ENCODE data around the gene BUD23. TPM values are rescaled to one million over a fixed set of nuclear protein-coding genes. Genes with fewer than 3 reads are reported as not detected.
A peak's percentile ranks its signal among the peaks of the same experiment; 100 is the strongest.

Gene BUD23
- total RNA-seq, 6 donors from 2014 or later: 19.9 to 52.3 (median 48.8) TPM

DNA sequence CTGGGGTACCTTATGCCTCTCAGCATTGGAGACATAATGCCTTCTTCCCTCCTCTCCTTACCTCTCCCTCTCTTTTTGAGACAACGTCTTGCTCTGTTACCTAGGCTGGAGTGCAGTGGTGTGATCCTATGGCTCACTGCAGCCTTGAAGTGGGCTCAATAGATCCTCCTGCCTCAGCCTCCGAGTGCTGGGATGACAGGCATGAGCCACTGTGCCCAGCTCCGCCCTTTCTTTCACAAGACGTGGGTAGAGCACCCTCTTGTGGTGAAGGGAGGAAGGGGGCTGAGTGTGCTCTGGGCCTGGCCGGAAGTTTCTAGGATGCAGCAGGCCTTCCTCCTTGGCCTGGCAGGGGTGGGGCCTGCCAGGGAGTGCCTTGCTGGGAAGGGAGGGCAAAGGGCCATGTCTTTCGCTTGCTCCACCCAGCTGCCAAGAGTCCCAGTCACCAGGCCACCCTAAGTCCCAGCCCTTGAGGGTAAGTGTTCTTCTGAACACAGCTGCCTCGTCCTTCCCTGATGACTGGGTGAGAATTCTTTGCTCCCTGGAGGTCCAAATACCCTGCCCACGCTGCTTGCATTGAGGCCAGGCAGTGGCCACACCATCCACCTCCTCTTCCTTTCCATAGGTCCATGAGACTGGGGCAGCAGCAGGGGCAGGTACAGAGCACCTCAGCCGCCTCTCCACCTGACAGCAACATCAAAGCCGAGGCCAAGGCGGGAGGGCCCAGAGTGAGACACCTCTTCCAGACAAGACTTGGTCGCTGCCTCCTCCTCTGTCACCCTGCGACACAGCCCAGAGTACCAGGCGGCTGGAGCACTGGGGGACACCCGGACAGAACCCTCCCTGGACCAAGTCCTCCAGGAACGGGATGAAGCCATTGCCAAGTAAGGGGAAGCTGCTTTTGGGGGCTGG is 51.5 kb downstream of the BUD23 start:
- Histone ChIP-seq H3K4me1 (peaks cover 19 to 41% (median 24%) of the 10 kb centered on the region in 4 donors), H3K36me3 (peaks cover 0 to 22% (median 16%) of the 10 kb centered on the region in 4 donors), H3K9me3 (no peaks in the 10 kb centered on the region), H3K27me3 (no peaks in the 10 kb centered on the region), H3K27ac (peak overlapping the region; percentile 78 to 88 (median 82)), H3K4me3 (peak overlapping the region in 1 of 4 donors; percentile 8)
- TF ChIP-seq EP300 (IDR thresholded peaks at IDR 0.05) (peak in 2 of 4 donors; percentile 13 to 60), POLR2AphosphoS5 (IDR thresholded peaks at IDR 0.05) (peak; percentile 63 to 90), POLR2A (IDR thresholded peaks at IDR 0.05) (peak in 2 of 4 donors; percentile 18 to 62)
- TF ChIP-seq, protein P1, sequence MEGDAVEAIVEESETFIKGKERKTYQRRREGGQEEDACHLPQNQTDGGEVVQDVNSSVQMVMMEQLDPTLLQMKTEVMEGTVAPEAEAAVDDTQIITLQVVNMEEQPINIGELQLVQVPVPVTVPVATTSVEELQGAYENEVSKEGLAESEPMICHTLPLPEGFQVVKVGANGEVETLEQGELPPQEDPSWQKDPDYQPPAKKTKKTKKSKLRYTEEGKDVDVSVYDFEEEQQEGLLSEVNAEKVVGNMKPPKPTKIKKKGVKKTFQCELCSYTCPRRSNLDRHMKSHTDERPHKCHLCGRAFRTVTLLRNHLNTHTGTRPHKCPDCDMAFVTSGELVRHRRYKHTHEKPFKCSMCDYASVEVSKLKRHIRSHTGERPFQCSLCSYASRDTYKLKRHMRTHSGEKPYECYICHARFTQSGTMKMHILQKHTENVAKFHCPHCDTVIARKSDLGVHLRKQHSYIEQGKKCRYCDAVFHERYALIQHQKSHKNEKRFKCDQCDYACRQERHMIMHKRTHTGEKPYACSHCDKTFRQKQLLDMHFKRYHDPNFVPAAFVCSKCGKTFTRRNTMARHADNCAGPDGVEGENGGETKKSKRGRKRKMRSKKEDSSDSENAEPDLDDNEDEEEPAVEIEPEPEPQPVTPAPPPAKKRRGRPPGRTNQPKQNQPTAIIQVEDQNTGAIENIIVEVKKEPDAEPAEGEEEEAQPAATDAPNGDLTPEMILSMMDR (IDR thresholded peaks at IDR 0.05): peak; percentile 82 to 95 (median 92)
- WGBS, 2 donors: 48 to 64% methylated on average over 11 to 16 of the region's 16 CpGs
- peak; percentile 75 to 94 for ATAC-seq (ENCODE audit: low FRiP score in 2 of 2)
- DNase-seq: peak in 1 of 2 donors; percentile 93

DNA sequence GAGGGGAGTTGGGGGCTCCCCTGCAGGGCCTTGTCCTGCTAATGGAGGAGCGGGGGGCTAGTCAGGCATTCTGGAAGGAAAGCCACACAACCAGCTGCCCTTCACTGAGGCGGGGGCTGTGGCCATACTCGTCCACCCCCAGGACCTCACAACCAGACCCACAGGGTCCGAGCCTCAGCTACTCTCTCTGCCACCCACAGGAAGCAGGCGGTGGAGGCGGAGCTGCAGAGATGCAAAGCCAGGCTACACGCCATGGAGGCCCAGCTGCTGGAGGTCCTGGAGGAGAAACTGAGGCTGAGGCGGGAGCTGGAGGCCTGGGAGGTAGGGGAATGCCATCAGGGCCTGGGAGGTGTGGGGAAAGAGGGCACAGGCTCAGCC is 52.1 kb downstream of the BUD23 start:
- peak overlapping the region; percentile 78 to 88 (median 82) for H3K27ac ChIP-seq
- WGBS, 2 donors: 81 to 96% methylated on average over 6 to 7 of the region's 8 CpGs
- H3K4me3 ChIP-seq: peak overlapping the region in 1 of 4 donors; percentile 8
- ATAC-seq (ENCODE audit: low FRiP score in 2 of 2) (no peak), DNase-seq (no peak)
- H3K9me3 ChIP-seq: no peaks in the 10 kb centered on the region
- H3K36me3 ChIP-seq: peaks cover 0 to 22% (median 16%) of the 10 kb centered on the region in 4 donors
- no peak for TF ChIP-seq EP300 (IDR thresholded peaks at IDR 0.05)
- no peak for TF ChIP-seq POLR2AphosphoS5 (IDR thresholded peaks at IDR 0.05)
- no peak for TF ChIP-seq POLR2A (IDR thresholded peaks at IDR 0.05)
- TF ChIP-seq, protein P1 (IDR thresholded peaks at IDR 0.05): no peak
- peaks cover 19 to 41% (median 24%) of the 10 kb centered on the region in 4 donors for H3K4me1 ChIP-seq
- no peaks in the 10 kb centered on the region for H3K27me3 ChIP-seq

DNA sequence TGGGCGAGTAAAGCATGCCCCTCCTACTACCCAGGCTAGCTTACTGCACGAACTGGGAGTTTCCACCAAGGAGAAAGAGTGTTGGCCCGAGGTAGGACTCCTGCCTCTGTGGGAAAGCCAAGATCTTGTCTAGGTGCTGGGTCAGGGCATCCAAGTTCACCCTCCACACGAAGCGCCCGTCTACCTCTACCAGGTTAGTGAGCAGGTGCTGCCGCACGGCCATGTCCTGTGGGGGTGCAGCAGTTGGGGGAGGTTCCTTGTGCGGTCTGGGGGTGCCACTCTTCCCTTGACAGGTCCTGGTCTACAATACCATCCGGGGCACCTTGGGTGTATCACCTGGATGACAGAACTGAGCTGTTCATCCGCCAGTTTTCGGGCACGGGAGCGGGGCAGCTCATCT is 53.5 kb downstream of the BUD23 start:
- no peak for DNase-seq
- Histone ChIP-seq H3K36me3 (peaks cover 0 to 22% (median 16%) of the 10 kb centered on the region in 4 donors), H3K4me1 (peaks cover 23 to 47% (median 24%) of the 10 kb centered on the region in 4 donors), H3K4me3 (no peak overlapping the region), H3K27me3 (no peaks in the 10 kb centered on the region), H3K27ac (no peak overlapping the region), H3K9me3 (no peaks in the 10 kb centered on the region)
- no peak for ATAC-seq (ENCODE audit: low FRiP score in 2 of 2)
- TF ChIP-seq, protein P1 (IDR thresholded peaks at IDR 0.05): no peak
- no peak for TF ChIP-seq POLR2A (IDR thresholded peaks at IDR 0.05)
- TF ChIP-seq EP300 (IDR thresholded peaks at IDR 0.05): no peak
- TF ChIP-seq POLR2AphosphoS5 (IDR thresholded peaks at IDR 0.05): no peak
- WGBS, 2 donors: 95 to 96% methylated on average over 10 to 14 of the region's 14 CpGs

DNA sequence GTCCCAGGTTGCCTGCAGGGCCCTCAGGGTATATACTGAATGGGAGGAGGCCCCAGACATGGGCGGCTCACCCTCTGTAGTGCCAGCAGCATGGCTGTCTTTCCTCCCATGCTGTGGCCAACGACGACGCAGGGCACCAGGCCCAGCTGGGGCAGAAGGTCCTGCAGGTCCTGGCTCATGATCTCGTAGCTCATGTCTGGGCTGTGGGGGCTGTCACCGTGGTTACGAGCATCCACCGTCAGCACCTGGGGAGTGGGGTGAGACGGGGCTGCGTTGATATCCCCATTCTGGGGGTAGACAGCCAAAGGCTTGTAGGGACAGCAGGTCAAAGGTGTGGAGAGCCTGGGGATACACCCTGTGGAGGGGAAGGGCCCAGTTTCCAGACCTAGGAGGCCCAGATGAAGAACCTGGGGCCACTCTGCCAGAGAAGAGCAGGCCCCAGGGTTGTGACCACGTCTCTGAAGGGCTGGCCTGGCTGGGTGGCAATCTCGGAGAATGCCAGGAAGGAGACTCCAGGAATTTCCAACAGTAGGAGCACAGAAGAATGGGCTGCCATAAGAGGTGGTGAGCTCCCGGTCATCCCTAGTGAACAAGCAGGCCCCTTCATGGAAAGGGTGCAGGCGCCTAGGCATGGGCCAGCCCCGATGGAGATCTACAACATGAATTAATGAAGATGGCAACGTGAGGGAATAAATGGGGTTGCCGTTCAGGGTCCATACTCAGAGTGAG is 54.3 kb downstream of the BUD23 start:
- peaks cover 29 to 52% (median 31%) of the 10 kb centered on the region in 4 donors for H3K4me1 ChIP-seq
- H3K36me3 ChIP-seq: peaks cover 0 to 22% (median 16%) of the 10 kb centered on the region in 4 donors
- no peak for DNase-seq
- ATAC-seq (ENCODE audit: low FRiP score in 2 of 2): no peak
- no peaks in the 10 kb centered on the region for H3K27me3 ChIP-seq
- WGBS, 2 donors: 68 to 80% methylated on average over 10 to 15 of the region's 17 CpGs
- peak overlapping the region; percentile 87 to 97 (median 94) for H3K27ac ChIP-seq
- H3K4me3 ChIP-seq: peak overlapping the region; percentile 81 to 99 (median 92)
- TF ChIP-seq POLR2A (IDR thresholded peaks at IDR 0.05): no peak
- TF ChIP-seq, protein P1 (IDR thresholded peaks at IDR 0.05): no peak
- no peaks in the 10 kb centered on the region for H3K9me3 ChIP-seq

Data from upper lobe of left lung (tissue), 6 donors.